Iris pigment epithelial cell (primary cell): Measurements from ENCODE around the gene CIDEC.

ENCODE experiments used
- DNase-seq: peaks from one replicate; pipeline ENCODE4 v3.0.0-alpha.2; 2011; ENCODE audit warnings: low read depth

CIDEC gene

DNA sequence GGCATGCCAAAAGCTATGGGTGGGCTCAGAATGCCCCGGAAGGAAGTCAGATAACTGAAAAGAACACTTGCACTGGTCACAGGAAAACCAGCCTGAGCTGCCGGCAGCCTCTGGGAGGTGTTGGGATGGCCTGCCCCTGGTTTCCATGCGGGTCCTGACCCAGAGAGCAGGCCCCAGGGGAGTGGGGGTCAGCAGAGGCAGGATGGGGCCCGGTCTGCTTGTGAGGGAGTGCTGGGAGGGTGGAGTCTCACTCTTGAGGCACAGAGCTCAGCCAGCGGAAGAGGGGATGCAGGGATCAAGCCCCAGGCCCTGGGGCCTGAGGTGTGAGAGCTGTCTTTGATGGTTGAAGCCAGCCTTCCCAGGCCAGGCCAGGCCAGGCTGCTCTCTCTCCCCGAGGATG is 33.8 kb downstream of the CIDEC start:
- DNase-seq, result no peak

DNA sequence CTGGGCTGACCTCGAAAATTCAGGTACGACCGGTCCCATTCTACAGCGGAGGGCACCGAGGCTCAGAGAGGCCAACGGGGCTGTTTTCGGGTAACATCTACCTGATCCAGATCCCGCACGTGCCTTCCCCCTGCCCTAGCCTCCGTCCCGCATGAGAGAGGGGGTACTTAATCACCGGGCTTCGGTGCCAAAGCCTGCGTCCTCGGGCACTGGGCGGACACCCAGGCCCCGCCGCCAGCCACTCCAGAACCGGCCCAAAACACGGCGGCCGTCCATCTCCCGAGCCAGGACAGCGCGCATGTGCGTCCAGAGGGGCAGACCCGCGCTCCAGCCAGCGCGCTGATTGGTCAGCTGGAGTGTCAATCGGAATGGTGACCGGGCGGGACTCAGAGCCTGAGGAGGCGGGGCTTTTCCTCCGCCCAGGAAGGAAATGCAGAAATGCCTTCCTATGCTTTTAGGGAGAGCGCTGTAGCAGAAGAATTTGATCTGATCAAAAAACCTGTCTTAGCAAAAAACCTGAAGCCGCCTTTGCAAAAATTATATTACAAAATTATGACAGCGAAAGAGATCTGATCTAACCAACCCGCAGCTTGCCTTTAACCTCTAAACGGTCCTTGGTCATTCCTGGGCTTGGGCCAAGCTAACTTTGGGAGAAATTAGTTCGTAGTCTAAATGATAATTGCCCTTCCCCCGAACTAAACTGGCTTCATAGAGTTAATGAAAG is 36.2 kb downstream of the CIDEC start, which contains the start of gene RPUSD3:
TSS of gene RPUSD3 (minus strand) at position 294 of the 724 bp plus-strand sequence. CDS start at position 276, 18 bp downstream.
- DNase-seq, result peak; percentile 93

GRCh38 chr3:9841015-9841414 is 39.0 kb downstream of the CIDEC start:
- DNase-seq, result no peak

GRCh38 chr3:9838856-9839255 is 41.2 kb downstream of the CIDEC start:
- DNase-seq, result no peak

GRCh38 chr3:9837701-9838582 is 42.1 kb downstream of the CIDEC start:
- no peak for DNase-seq

GRCh38 chr3:9834520-9835380 is 45.3 kb downstream of the CIDEC start:
- no peak for DNase-seq

DNA sequence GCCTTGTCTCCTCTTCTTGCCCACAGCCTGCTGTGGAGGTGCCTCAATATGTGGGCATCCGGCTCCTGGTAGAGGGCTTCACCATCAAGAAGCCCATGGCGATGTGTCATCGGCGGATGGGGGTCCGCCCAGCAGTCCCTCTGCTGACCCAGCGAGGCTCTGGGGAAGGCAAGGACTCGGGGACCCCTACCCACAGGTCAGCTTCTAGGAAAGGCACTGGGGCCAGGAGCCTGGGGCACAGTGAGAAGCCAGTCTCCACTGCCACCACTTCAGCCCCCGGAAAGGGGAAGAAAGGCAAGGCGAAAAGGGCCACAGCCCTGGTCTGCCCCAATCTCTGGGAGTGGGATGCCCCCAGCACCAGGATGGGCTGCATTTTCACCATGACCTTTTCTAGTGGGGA is 47.0 kb downstream of the CIDEC start:
- DNase-seq, result no peak

DNA sequence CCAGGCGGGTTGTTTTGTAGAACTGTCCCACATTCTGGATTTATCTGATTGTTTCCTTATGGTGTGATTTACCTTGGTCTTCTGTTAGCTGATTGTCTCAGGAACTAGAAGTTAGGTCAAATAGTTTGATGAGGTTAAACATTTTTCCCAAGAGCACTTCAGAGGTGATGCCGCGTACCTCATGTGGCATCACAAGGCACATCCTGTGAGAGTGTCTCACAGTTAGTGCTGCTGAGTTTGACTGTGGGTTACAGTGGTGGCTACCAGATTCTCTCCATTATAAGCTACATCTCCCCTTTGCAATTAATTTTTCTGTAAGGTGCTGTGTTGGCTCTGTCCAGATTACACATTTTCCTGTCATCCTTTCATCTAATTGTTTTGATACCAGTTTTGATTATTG is 48.8 kb downstream of the CIDEC start:
- no peak for DNase-seq

DNA sequence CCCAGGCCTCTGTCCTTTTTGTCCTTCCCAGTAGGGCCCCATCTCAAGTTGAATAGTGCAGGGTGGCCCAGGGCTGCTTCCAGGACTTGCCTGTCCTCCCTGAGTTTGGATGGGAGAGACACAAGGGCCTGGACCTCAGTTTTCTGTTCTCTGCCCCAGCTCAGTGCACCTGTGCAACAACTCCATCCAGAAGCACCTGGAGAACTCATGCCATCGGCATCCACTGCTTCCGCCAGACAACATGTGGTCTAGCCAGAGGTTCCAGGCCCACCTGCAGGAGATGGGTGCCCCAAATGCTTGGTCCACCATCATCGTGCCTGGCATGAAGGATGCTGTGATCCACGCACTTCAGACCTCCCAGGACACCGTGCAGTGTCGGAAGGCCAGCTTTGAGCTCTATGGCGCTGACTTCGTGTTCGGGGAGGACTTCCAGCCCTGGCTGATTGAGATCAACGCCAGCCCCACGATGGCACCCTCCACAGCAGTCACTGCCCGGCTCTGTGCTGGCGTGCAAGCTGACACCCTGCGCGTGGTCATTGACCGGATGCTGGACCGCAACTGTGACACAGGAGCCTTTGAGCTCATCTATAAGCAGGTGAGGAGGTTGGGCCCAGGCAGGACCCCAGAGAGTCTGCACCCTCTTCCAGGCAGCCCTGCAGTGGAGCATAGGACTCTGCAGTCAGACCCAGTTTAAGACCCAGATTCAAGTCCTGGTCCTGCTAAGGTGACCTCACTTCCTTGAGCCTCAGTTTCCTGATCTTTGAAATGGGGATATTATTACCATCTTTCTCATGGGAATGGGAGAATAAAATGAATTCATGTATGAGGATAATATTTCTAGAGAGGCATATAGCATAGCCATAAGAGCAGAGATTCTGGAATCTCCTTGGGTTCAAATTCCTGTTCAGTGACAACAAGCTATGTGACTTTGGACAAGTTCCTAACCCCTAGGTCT is 51.0 kb downstream of the CIDEC start:
- no peak for DNase-seq

DNA sequence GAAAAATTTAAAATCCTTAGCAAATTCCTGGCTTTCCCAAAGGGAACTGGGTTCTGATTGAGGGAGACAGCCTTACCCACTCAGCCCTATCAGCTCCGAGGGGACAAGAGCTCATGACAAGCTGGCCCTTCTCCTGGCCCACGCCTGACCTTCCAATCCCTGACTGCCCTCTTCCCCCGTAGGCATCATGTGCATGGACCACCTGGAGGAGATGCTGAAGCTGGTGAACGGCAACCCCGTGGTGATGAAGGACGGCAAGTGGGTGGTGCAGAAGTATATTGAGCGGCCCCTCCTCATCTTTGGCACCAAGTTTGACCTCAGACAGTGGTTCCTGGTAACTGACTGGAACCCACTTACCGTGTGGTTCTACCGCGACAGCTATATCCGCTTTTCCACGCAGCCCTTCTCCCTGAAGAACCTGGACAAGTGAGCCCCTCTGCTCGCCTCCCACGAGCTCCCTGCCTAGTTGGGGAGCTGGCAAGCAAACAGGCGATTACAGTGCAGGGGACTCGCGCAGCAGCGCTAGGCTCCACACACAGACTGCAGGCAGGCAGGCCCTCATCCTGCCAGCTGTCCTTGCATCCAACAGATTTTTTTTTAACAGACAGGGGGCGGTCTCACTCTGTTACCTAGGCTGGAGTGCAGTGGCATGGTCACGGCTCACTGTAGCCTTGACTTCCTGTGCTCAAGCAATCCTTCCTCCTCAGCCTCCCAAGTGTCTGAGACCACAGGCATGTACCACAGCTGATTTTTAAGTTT is 53.1 kb downstream of the CIDEC start:
- peak; percentile 18 for DNase-seq

- no peak for DNase-seq
These were observed 54.5 kb downstream of the CIDEC start for GRCh38 chr3:9825451-9826040.

DNA sequence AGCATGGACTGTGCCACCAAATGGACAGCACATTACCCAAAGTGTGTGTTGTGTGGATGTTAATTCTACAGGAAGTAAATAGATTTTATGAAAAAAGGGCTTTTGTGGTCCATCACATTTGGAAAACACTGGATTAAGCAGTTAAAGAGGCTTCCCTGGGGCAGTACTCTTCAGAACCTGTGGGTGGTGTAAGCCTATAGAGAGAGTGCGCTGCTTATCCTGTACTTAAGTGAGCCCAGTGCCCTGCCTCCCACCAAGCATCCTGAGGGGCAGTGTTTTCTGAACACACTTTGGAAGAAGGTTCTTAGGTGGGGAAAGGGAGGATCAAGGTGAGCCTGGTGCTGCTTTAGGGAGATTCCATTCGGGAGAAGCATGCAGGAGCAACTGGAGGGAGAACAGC is 59.1 kb downstream of the CIDEC start:
- peak; percentile 47 for DNase-seq

DNA sequence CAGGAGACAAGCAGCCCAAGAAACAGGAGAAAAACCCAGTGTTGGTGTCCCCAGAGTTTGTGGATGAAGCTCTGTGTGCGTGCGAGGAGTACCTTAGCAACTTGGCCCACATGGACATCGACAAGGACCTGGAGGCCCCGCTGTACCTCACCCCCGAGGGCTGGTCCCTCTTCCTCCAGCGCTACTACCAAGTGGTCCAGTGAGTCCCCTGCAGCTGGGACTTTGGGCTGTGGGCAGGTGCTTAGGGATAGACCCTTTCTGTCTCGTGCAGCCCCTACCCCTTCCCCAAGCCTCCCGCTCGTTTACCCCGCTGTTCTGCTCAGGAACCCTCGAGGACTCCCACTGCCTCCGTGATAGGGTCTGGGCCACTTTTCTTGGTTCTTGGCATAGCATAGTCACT is 59.5 kb downstream of the CIDEC start:
- DNase-seq, result no peak

- no peak for DNase-seq
These were observed 61.3 kb downstream of the CIDEC start for GRCh38 chr3:9818666-9819335.

- no peak for DNase-seq
These were observed 62.6 kb downstream of the CIDEC start for GRCh38 chr3:9817436-9817835.
